SK-N-SH (cell line): ENCODE results near the gene TYSND1.

Experiments used
- NRF1 ChIP-seq: IDR thresholded peaks from 2 replicates; pipeline ENCODE4 v1.6.1; 2012; ENCODE audit warnings: low read depth, mild to moderate bottlenecking, low read length
- TCF12 ChIP-seq: IDR thresholded peaks from 2 replicates; pipeline ENCODE4 v1.4.0; 2012

DNA sequence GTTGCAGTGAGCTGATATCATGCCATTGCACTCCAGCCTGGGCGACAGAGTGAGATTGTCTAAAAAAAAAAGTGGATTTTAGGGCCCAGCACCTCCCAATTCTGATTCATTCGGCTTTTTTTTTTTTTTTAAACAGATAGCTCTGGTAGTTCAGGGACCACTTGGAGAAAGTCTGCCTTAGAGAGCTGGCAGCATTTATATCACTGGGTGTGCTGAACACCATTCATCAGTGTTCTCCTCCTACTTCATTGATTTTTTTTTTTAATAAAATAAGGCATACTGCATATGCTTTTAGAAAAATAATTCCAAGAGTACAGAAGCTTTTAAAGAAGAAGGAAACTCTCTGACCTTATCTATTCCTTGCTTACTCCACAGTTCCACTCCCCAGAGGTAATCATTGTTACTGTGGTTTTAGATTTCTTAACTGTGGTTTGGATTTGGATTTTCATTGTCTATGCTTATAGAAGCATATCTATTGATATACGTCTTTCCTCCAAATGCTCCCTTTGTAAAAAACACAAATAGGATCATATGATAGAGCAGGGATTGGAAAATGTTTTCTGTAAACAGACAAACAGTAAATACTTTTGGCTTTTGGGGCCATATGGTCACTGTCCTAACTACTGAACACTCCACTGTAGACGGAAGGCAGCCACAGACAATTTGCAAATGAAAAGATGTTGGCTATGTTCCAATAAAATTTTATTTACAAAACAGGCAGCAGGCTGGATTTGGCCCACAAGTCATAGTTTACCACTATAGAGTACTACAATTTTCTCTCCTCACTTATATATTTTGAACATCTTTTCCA is 44.9 kb upstream of the TYSND1 start:
- no peak for TF ChIP-seq NRF1
- no peak for TF ChIP-seq TCF12
